Inflammatory macrophage (primary cell): ENCODE results near the gene B3GAT2.

Source experiments
- DNase-seq, 2 donors: peaks; one replicate each; pipeline ENCODE4 v3.0.0-alpha.2; 2020 to 2022

B3GAT2 gene

DNA sequence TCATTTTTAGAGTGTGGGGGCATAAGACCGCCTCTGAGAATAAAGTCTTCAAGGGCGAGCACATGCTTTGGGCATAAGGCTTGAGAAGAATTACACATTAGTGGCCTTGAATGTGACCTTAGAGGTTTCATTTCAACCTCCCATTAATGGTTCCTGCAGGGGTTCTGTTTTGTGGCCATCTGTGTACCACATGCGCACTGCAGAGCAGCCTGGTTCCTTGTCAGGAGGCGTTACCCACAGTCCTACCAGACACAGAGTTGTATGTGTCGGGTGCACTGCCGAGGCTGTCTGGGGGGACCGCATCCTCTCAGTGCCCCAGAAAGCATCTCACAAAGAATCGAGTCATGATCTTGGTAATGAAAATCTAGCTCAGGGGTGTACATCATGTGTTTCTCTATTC, 115.7 kb downstream of the B3GAT2 start:
- DNase-seq: no peak

DNA sequence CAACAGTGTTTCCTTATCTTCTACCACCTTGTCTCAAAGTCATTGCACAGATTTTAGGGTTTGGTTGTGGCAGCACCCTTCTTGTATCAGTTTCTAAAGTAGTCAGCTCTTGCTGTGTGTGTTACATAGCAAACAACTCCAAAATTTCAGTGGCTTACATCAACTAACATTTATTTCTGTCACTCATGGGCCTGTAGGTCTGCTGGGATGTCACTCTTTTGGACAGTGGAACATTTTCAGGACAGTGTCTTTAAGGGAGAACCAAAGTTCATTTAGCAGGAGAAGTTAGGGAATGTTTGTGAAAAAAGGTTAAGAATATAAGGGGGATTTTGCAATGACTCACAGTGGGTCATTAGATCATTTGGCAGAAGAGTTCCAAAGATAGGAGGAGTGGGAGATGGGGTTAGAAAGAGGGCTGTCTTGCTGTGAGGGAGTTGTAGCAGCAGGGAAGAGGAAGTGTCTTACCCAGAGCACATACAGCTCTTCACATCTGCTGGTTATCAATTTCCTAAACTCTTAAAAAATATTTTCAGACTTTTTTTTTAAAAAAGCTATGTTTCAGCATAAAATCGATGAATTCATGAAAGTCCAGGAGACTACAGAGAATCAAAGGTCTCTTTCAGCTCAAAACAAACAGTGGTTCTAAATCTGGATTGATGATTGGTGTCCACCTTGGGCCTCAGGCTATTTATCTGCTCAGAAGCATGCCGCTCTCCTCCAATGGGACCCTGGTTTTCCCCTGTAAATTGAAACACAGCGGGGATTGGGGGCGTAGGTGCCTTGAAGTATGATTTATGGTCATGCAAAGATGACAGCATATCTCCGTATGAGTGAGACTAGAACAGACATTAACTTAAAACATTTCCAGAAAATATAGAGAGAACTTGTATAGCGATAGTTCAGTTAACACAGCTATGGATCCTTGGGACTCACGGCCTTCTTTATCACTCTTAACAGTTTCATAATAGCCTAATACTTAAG, 117.3 kb downstream of the B3GAT2 start:
- DNase-seq: no peak

DNA sequence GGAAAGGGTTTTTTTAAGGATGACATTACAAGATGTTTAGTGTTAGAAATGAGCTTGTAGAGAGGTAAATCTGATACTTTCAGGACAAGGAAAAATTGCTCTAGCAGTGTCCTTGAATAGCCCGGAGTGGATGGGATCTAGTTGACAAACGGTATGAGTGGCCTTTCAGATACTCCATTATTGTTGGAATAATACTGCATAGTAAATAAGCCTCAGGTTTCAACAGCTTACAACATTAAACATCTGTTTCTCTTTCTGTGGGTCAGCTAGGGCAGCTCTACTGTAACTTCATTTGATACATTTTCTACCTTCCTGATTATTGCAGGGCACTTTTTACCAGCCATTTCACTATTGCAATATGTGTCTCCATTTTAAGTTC, 118.0 kb downstream of the B3GAT2 start:
- DNase-seq: no peak

DNA sequence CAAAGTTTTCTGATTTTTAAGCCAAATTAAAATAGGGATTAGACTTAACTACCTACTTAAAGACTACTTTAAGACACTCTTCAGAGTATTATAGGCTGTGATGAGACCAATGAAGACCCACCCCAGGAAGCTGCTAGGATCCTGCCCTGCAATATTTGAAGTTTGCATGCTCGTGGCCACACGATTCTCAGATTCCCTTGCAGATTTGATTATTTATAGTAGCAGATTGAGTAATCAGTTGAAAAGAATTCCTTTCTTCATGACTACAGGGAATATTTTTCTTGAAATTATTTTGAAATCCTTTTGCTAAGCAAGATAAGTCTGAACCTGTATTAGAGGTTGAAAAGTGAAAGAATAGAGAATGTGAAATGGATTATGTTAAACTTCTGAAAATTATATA, 122.3 kb downstream of the B3GAT2 start:
- no peak for DNase-seq

DNA sequence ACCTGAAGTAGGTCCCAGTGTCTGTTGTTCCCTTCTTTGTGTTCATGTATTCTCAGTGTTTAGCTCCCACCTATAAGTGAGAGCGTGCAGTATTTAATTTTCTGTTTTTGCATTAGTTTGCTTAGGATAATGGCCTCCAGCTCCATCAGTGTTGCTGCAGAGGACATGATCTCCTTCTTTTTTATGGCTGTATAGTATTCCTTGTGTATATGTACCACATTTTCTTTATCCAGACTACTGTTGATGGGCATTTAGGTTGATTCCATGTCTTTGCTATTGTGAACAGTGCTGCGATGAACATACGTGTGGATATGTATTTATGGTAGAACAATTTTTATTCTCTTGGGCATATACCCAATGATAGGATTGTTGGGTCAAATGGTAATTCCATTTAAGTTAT, 125.4 kb downstream of the B3GAT2 start:
- DNase-seq: no peak

DNA sequence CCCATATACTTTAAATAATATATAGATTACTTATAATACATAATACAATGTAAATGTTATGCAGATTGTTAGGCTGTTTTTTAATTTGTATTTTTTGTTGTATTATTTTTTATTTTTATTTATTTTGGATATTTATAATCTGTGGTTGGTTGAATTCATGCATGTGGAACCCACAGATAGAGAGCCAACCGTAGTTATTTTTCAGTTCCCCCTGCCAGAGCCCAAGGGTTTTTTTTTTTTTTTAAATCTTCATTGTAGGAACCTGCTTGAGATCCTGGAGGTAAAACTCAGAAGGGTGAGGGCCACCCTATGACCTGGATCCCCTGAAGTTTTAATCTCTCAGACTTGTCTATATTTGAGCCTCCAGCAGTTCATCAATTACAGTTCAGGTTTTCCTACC, 133.2 kb downstream of the B3GAT2 start:
- no peak for DNase-seq

DNA sequence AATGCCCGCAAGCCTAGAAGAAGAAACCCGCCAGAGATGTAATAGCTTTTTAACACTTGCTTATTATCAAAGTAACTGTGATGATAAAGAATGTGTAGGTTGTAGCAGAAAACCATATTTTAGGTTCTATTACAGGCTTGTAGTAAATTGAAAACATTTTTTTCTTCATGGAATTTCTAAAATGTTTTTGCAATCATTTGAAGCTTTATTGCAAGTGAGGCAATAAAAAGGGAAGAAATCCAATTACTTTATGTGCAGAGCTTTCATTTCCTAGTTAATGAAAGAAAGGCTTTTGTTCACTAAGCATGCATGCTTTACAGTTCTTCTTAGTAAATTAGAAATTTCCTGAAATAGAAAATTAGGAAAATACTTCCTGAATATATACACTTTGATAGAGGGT, 135.1 kb downstream of the B3GAT2 start:
- DNase-seq: no peak

DNA sequence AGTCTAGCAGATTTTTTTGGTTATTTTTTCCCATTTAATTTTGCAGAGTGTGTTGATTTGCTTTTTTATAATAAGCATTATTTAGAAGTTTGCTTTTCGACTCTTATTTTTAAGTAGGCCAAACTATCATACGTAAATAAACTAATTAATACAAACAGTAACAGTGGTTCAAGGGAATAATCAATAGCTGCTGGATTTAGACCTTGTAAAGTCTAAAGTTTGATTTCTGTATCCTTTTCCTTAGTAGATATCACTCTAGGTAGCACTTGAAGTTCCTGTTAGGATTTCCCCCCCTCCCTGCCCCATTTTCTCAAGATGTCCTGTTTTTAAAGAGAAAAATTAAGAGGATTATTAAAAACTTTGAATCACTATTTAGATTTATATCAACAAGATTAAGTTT, 136.1 kb downstream of the B3GAT2 start:
- DNase-seq: no peak

DNA sequence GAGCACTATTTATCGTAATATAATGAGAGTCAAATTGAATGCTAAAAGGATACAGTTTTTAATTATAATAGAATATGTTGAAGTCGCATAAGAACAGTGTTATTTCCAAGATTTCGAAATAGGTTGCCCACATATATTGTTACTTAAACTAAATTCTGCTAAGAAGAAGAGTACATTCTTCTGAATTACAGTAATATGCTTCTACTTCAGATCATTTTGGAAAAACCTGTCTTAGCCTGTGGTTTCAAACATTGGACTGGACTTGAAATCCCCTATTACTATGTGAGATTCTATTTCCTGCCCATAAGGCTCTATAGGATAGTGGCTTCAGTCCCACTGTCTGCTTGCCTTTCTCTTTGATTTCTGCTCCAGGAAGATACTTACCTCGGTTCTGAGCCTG, 137.2 kb downstream of the B3GAT2 start:
- DNase-seq: no peak

DNA sequence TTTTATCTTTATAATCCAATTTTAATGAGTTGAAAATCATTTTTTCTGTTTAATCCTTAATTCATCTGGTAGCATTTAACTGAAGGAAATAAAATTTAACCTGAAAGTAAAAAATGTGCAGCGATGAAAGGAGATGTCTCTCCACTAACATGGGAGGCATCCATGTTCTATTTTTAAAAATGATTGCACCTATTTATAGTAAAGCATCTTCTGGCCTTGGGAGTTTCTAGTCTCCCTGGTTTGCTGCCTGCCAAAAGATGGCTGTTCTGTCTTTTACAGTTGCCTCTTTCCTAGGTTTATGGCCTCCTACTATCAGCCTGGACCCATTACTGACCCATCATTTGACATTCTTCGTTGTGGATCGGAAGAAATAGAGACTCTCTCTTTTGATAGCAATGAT, 143.0 kb downstream of the B3GAT2 start:
- DNase-seq: no peak

DNA sequence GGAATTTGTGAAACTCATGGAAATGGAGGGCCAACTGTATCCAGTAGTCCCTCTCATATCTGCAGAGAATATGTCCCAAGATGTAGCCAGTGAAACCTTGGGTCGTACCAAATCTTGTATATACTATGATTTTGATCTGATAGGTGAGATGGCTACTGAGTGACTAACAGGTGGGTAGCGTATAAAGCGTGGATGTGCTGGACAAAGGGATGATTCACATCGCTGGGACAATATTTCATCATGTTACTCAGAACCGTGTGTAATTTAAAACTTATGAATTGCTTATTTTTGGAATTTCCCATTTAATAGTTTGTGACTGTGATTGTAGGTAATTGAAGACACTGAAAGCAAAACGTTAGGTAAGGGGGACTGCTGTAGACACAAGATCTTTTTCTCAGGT, 145.1 kb downstream of the B3GAT2 start:
- no peak for DNase-seq
